Measurements from ENCODE around the gene THAP4.

THAP4 gene

DNA sequence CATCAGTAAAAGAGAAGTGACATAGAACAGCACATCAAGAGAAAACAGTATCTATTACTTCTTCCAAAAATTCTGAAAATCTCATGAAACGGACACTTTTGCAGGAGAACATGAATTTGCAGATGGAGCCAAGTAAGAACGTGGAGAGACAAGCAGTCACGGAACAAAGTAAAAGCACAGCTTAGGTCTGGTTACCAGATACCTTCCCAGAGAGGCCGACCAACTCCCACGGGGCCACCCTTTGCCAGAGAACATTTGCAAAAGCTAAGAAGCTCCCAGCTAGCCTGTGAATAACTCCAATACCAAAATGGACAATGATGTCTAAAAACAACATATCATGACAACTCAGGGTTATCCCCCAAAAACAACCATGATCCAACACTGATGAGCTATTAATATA lies 38.9 kb downstream of the THAP4 start:
- no peaks in the 10 kb centered on the region for H3K79me2 ChIP-seq (ENCODE audit: low read length)
- TF ChIP-seq, protein P1, sequence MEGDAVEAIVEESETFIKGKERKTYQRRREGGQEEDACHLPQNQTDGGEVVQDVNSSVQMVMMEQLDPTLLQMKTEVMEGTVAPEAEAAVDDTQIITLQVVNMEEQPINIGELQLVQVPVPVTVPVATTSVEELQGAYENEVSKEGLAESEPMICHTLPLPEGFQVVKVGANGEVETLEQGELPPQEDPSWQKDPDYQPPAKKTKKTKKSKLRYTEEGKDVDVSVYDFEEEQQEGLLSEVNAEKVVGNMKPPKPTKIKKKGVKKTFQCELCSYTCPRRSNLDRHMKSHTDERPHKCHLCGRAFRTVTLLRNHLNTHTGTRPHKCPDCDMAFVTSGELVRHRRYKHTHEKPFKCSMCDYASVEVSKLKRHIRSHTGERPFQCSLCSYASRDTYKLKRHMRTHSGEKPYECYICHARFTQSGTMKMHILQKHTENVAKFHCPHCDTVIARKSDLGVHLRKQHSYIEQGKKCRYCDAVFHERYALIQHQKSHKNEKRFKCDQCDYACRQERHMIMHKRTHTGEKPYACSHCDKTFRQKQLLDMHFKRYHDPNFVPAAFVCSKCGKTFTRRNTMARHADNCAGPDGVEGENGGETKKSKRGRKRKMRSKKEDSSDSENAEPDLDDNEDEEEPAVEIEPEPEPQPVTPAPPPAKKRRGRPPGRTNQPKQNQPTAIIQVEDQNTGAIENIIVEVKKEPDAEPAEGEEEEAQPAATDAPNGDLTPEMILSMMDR (IDR thresholded peaks at IDR 0.05; ENCODE audit: low read length): no peak
- TF ChIP-seq EZH2 (optimal IDR thresholded peaks at IDR 0.05; ENCODE audit: low read depth, low read length) (no peak), EZH2phosphoT487 (IDR thresholded peaks at IDR 0.05; ENCODE audit: low read length) (no peak)
- H3K9ac ChIP-seq (ENCODE audit: low read length): no peak overlapping the region
- no peaks in the 10 kb centered on the region for H3K9me3 ChIP-seq (replicated peaks; ENCODE audit: insufficient read depth, low read length)
- H3K4me2 ChIP-seq (ENCODE audit: low read depth, low read length): no peak overlapping the region
- no peak overlapping the region for H3K27ac ChIP-seq (ENCODE audit: low read length)
- DNase-seq: no peak
- H4K20me1 ChIP-seq (ENCODE audit: insufficient read depth, low read length): no peaks in the 10 kb centered on the region
- no peak overlapping the region for H3K4me3 ChIP-seq (ENCODE audit: low read length)
- H3K27me3 ChIP-seq (replicated peaks; ENCODE audit: insufficient read depth, low read length): no peaks in the 10 kb centered on the region
- H3K4me1 ChIP-seq (ENCODE audit: low read length): no peaks in the 10 kb centered on the region
- H3F3A ChIP-seq (ENCODE audit: insufficient read depth, low read length): no peaks in the 10 kb centered on the region
- H3K9me2 ChIP-seq (replicated peaks; ENCODE audit: insufficient read depth, low read length): no peaks in the 10 kb centered on the region
- no peaks in the 10 kb centered on the region for H3K36me3 ChIP-seq (replicated peaks; ENCODE audit: insufficient read depth, low read length)
- no peak overlapping the region for H2AFZ ChIP-seq (ENCODE audit: low read length)

DNA sequence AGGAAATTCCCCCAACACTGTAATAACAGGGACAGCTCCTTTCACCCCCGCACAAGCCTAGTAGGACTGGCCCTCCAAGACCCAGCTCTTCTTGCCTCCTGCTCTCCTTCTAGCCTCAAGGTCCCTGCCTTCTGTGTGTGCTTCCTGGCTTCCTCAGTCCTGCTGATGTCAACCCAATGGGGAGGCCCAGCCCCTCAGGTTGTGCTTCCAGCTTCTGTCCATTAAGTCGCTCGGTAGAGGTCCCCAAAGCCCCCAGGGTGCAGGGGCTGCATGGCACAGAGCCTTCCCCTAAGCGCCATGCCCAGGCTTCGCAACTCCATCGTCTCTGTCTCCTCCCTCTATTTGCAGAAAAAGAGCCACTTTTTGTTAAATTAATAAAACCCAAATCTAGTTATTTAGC lies 39.4 kb downstream of the THAP4 start:
- TF ChIP-seq, protein P1 (IDR thresholded peaks at IDR 0.05; ENCODE audit: low read length): no peak
- TF ChIP-seq EZH2phosphoT487 (IDR thresholded peaks at IDR 0.05; ENCODE audit: low read length) (no peak), EZH2 (optimal IDR thresholded peaks at IDR 0.05; ENCODE audit: low read depth, low read length) (no peak)
- H3K27me3 ChIP-seq (replicated peaks; ENCODE audit: insufficient read depth, low read length): no peaks in the 10 kb centered on the region
- no peak overlapping the region for H3K9ac ChIP-seq (ENCODE audit: low read length)
- no peaks in the 10 kb centered on the region for H4K20me1 ChIP-seq (ENCODE audit: insufficient read depth, low read length)
- no peaks in the 10 kb centered on the region for H3K9me3 ChIP-seq (replicated peaks; ENCODE audit: insufficient read depth, low read length)
- no peak overlapping the region for H3K27ac ChIP-seq (ENCODE audit: low read length)
- no peaks in the 10 kb centered on the region for H3F3A ChIP-seq (ENCODE audit: insufficient read depth, low read length)
- H3K4me1 ChIP-seq (ENCODE audit: low read length): no peaks in the 10 kb centered on the region
- no peaks in the 10 kb centered on the region for H3K36me3 ChIP-seq (replicated peaks; ENCODE audit: insufficient read depth, low read length)
- no peak for DNase-seq
- H3K9me2 ChIP-seq (replicated peaks; ENCODE audit: insufficient read depth, low read length): no peaks in the 10 kb centered on the region
- H2AFZ ChIP-seq (ENCODE audit: low read length): no peak overlapping the region
- no peaks in the 10 kb centered on the region for H3K79me2 ChIP-seq (ENCODE audit: low read length)
- H3K4me2 ChIP-seq (ENCODE audit: low read depth, low read length): no peak overlapping the region
- no peak overlapping the region for H3K4me3 ChIP-seq (ENCODE audit: low read length)

DNA sequence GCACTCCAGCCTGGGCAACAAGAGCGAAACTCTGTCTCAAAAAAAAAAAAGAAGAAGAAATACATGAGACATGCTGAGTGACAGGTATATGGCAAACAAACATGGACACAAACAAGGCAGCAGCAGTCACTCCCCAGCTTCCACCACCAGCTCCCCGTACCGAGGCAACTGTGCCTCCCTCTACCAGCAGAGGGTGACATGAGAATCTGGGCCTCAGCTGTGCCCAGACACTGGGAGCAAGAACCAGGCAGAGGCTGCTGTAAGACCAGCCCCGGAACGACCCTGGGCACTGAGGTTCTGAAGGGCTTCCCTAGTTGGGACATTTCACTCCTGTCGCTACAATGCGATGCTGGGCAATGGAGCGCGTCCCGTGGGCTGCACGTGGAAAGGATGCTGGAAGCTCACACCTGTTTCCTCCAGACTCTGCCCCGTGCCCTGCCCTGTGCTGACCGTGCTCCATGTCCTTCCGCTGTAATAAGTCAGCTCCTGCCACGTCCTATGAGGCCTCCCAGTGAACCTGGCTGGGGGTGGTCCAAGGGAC lies 41.3 kb downstream of the THAP4 start:
- Histone ChIP-seq H3K36me3 (replicated peaks; ENCODE audit: insufficient read depth, low read length) (no peaks in the 10 kb centered on the region), H2AFZ (ENCODE audit: low read length) (no peak overlapping the region), H3K9me3 (replicated peaks; ENCODE audit: insufficient read depth, low read length) (no peaks in the 10 kb centered on the region), H3K9me2 (replicated peaks; ENCODE audit: insufficient read depth, low read length) (no peaks in the 10 kb centered on the region), H3K79me2 (ENCODE audit: low read length) (no peaks in the 10 kb centered on the region), H3K4me3 (ENCODE audit: low read length) (no peak overlapping the region), H3F3A (ENCODE audit: insufficient read depth, low read length) (no peaks in the 10 kb centered on the region), H3K27me3 (replicated peaks; ENCODE audit: insufficient read depth, low read length) (no peaks in the 10 kb centered on the region), H3K27ac (ENCODE audit: low read length) (no peak overlapping the region), H4K20me1 (ENCODE audit: insufficient read depth, low read length) (no peaks in the 10 kb centered on the region), H3K4me2 (ENCODE audit: low read depth, low read length) (no peak overlapping the region), H3K9ac (ENCODE audit: low read length) (no peak overlapping the region), H3K4me1 (ENCODE audit: low read length) (no peaks in the 10 kb centered on the region)
- TF ChIP-seq EZH2phosphoT487 (IDR thresholded peaks at IDR 0.05; ENCODE audit: low read length) (no peak), EZH2 (optimal IDR thresholded peaks at IDR 0.05; ENCODE audit: low read depth, low read length) (no peak)
- TF ChIP-seq, protein P1 (IDR thresholded peaks at IDR 0.05; ENCODE audit: low read length): no peak
- DNase-seq: no peak

Measured in MM.1S (cell line).